H1 (cell line): ENCODE measurements around the gene PRSS12. TPM values are rescaled to one million over a fixed set of nuclear protein-coding genes. Genes with fewer than 3 reads are reported as not detected.

ENCODE experiments used
- CTCF ChIA-PET: fragments of 300-600 bp; sonication (Branson Sonifier 250); formaldehyde crosslinking; loops from one replicate; lab custom pipeline; 2021; ENCODE audit not compliant: partially characterized antibody; lab: Charles Lee
- POLR2A ChIA-PET: fragments of 300-600 bp; sonication (Branson Sonifier 250); formaldehyde crosslinking; loops from one replicate; lab custom pipeline; 2021; ENCODE audit warnings: inconsistent platforms; ENCODE audit not compliant: partially characterized antibody; lab: Charles Lee
- DNase-seq, 2 experiments: peaks; one replicate each; pipeline versions ENCODE4 v3.0.0 to v3.0.0-alpha.2; 2010 to 2022; ENCODE audit warnings: low spot score in 2 of 2, low read depth in 1 of 2, mixed read lengths in 1 of 2
- FAIRE-seq: peaks from 2 replicates; lab custom pipeline; 2011; peaks lifted over from hg19 to GRCh38; lab: Jason Lieb, UNC
- H2AFZ ChIP-seq: 2 replicates; pipeline ENCODE4 v1.8.1; 2012; ENCODE audit warnings: low read length, inconsistent platforms
- H2AK5ac ChIP-seq: 2 replicates; pipeline ENCODE4 v1.6.1; 2013; ENCODE audit warnings: low read depth, low read length
- H2BK120ac ChIP-seq: replicated peaks from 2 replicates; pipeline ENCODE3; 2013; ENCODE audit warnings: low read depth, low read length, inconsistent platforms
- H2BK12ac ChIP-seq: 2 replicates; pipeline ENCODE4 v1.6.1; 2013; ENCODE audit warnings: low read depth, low read length
- H2BK15ac ChIP-seq: 2 replicates; pipeline ENCODE4 v1.6.1; 2013; ENCODE audit warnings: low read length
- H2BK20ac ChIP-seq: 2 replicates; pipeline ENCODE4 v1.6.1; 2013; ENCODE audit warnings: low read length
- H2BK5ac ChIP-seq: 2 replicates; pipeline ENCODE4 v1.6.1; 2013; ENCODE audit warnings: low read depth, low read length
- H3K14ac ChIP-seq: 2 replicates; pipeline ENCODE4 v1.6.1; 2013; ENCODE audit warnings: inconsistent platforms; ENCODE audit not compliant: insufficient read length
- H3K18ac ChIP-seq: 2 replicates; pipeline ENCODE4 v1.6.1; 2013; ENCODE audit warnings: low read length; ENCODE audit errors: extremely low read depth
- H3K23ac ChIP-seq: 2 replicates; pipeline ENCODE4 v1.6.1; 2013; ENCODE audit warnings: inconsistent platforms; ENCODE audit not compliant: insufficient read length
- H3K23me2 ChIP-seq: 2 replicates; pipeline ENCODE4 v1.6.1; 2013; ENCODE audit warnings: low read depth, low read length
- H3K27ac ChIP-seq: 2 replicates; pipeline ENCODE4 v1.6.1; 2011; ENCODE audit warnings: low read depth, low read length, inconsistent platforms
- H3K27me3 ChIP-seq, 4 experiments: replicated peaks in 1 of 4; 1 replicate in 1 of 4; 2 replicates in 3 of 4; pipeline versions ENCODE4 v1.6.1 to v1.8.1; 2011 to 2013; ENCODE audit warnings: low read length in 3 of 4, mild to moderate bottlenecking in 3 of 4, inconsistent platforms in 2 of 4, mixed read lengths in 2 of 4, moderate library complexity in 1 of 4; ENCODE audit not compliant: control insufficient read depth in 3 of 4, insufficient read depth in 3 of 4; ENCODE audit errors: extremely low read depth in 1 of 4
- H3K36me3 ChIP-seq, 4 experiments: 2 replicates each; pipeline versions ENCODE4 v1.6.1 to v1.8.1; 2011 to 2013; ENCODE audit warnings: mild to moderate bottlenecking in 4 of 4, low read length in 3 of 4, moderate library complexity in 2 of 4, control low read depth in 1 of 4, inconsistent platforms in 1 of 4; ENCODE audit not compliant: insufficient read depth in 4 of 4, control insufficient read depth in 2 of 4
- H3K4ac ChIP-seq: replicated peaks from 2 replicates; pipeline ENCODE3; 2013; ENCODE audit warnings: low read length, low read depth, mixed read lengths, inconsistent platforms; ENCODE audit not compliant: insufficient read length
- H3K4me1 ChIP-seq, 4 experiments: replicated peaks in 1 of 4; 1 replicate in 1 of 4; 2 replicates in 3 of 4; pipeline versions ENCODE4 v1.6.1 to v1.8.1; 2011 to 2013; ENCODE audit warnings: low read length in 3 of 4, inconsistent platforms in 2 of 4, mixed read lengths in 1 of 4; ENCODE audit not compliant: insufficient read depth in 4 of 4, control insufficient read depth in 3 of 4
- H3K4me2 ChIP-seq, 2 experiments: 2 replicates each; pipeline versions ENCODE4 v1.6.1 to v1.8.1; 2011 to 2013; ENCODE audit warnings: low read depth in 2 of 2, low read length in 2 of 2, control low read depth in 1 of 2, inconsistent platforms in 1 of 2, mild to moderate bottlenecking in 1 of 2; ENCODE audit not compliant: insufficient read depth in 1 of 2
- H3K4me3 ChIP-seq, 4 experiments: fragments of 200-600, 300-600 bp in 1 of 4; sonication (generic), shearing (Covaris generic), sonication (Bioruptor Twin) in 1 of 4; 2 replicates each; pipeline versions ENCODE4 v1.5.1 to v1.8.1; 2011 to 2016; ENCODE audit warnings: low read length in 4 of 4, low read depth in 3 of 4, control low read depth in 2 of 4, inconsistent platforms in 2 of 4, mild to moderate bottlenecking in 2 of 4, mixed read lengths in 1 of 4, moderate library complexity in 1 of 4; ENCODE audit not compliant: insufficient read depth in 2 of 4; ENCODE audit errors: extremely low read depth in 1 of 4
- H3K56ac ChIP-seq: replicated peaks from 2 replicates; pipeline ENCODE3; 2013; ENCODE audit warnings: low read depth, mild to moderate bottlenecking, mixed read lengths, low read length, inconsistent platforms; ENCODE audit not compliant: insufficient read length
- H3K79me1 ChIP-seq: 2 replicates; pipeline ENCODE4 v1.6.1; 2013; ENCODE audit warnings: low read depth, low read length, control low read depth
- H3K79me2 ChIP-seq, 2 experiments: 2 replicates each; pipeline versions ENCODE4 v1.6.1 to v1.8.1; 2012 to 2013; ENCODE audit warnings: low read length in 2 of 2, mild to moderate bottlenecking in 2 of 2, inconsistent platforms in 1 of 2; ENCODE audit not compliant: insufficient read depth in 2 of 2, control insufficient read depth in 1 of 2
- H3K9ac ChIP-seq, 4 experiments: replicated peaks in 1 of 4; 1 replicate in 1 of 4; 2 replicates in 3 of 4; pipeline versions ENCODE4 v1.6.1 to v1.8.1; 2011 to 2013; ENCODE audit warnings: low read depth in 3 of 4, low read length in 3 of 4, control low read depth in 2 of 4, mild to moderate bottlenecking in 2 of 4, moderate library complexity in 2 of 4, inconsistent platforms in 1 of 4; ENCODE audit errors: extremely low read depth in 1 of 4
- H3K9me3 ChIP-seq, 2 experiments: 2 replicates each; pipeline versions ENCODE4 v1.6.1 to v1.8.1; 2012 to 2013; ENCODE audit warnings: mild to moderate bottlenecking in 2 of 2, moderate library complexity in 2 of 2, control low read depth in 1 of 2, inconsistent platforms in 1 of 2, low read depth in 1 of 2, low read length in 1 of 2, mixed read lengths in 1 of 2; ENCODE audit not compliant: insufficient read depth in 2 of 2
- H4K20me1 ChIP-seq, 2 experiments: replicated peaks in 1 of 2; 2 replicates each; pipeline versions ENCODE3 to v1.8.1; 2011 to 2013; ENCODE audit warnings: inconsistent platforms in 2 of 2, low read length in 2 of 2, mild to moderate bottlenecking in 1 of 2; ENCODE audit not compliant: insufficient read depth in 2 of 2, control insufficient read depth in 1 of 2
- H4K5ac ChIP-seq: 2 replicates; pipeline ENCODE4 v1.6.1; 2013; ENCODE audit warnings: low read length, low read depth, mixed read lengths, inconsistent platforms; ENCODE audit not compliant: insufficient read length
- H4K8ac ChIP-seq: 2 replicates; pipeline ENCODE4 v1.8.0; 2013; ENCODE audit warnings: mild to moderate bottlenecking, moderate library complexity, low read length, inconsistent platforms; ENCODE audit not compliant: insufficient read depth; ENCODE audit errors: extremely low read depth
- H4K91ac ChIP-seq: replicated peaks from 2 replicates; pipeline ENCODE3; 2013; ENCODE audit warnings: low read length, mixed read lengths, inconsistent platforms; ENCODE audit not compliant: insufficient read length
- BACH1 ChIP-seq: IDR thresholded peaks from 2 replicates; pipeline ENCODE4 v1.6.1; 2012; ENCODE audit warnings: low read length, improper control_type of control experiment
- CEBPB ChIP-seq: IDR thresholded peaks from 2 replicates; pipeline ENCODE4 v1.6.1; 2012; ENCODE audit warnings: low read depth, low read length
- CHD1 ChIP-seq: IDR thresholded peaks from 2 replicates; pipeline ENCODE4 v1.6.1; 2012; ENCODE audit warnings: low read depth, low read length, improper control_type of control experiment
- CHD2 ChIP-seq: IDR thresholded peaks from 2 replicates; pipeline ENCODE4 v1.6.1; 2012; ENCODE audit warnings: low read length, improper control_type of control experiment
- CREB1 ChIP-seq: IDR thresholded peaks from 2 replicates; pipeline ENCODE4 v1.6.1; 2012; ENCODE audit warnings: inconsistent platforms
- CTBP2 ChIP-seq: IDR thresholded peaks from 2 replicates; pipeline ENCODE4 v1.7.0; 2011; ENCODE audit warnings: borderline replicate concordance, mild to moderate bottlenecking, moderate library complexity, mixed read lengths, low read length; ENCODE audit not compliant: insufficient read depth, insufficient read length
- HDAC6 ChIP-seq: IDR thresholded peaks from one replicate; pipeline ENCODE4 v1.7.1; 2012; ENCODE audit warnings: low read depth, mild to moderate bottlenecking, inconsistent platforms, low read length, moderate library complexity
- JUN ChIP-seq: IDR thresholded peaks from 2 replicates; pipeline ENCODE4 v1.6.1; 2011; ENCODE audit warnings: low read depth, mild to moderate bottlenecking, improper control_type of control experiment, low read length
- PHF8 ChIP-seq: fragments of 200-600 bp; sonication (generic); conservative IDR thresholded peaks from 2 replicates; pipeline ENCODE4 v1.7.1; 2012; ENCODE audit warnings: low read depth, mild to moderate bottlenecking, inconsistent platforms, low read length, moderate library complexity
- SIN3A ChIP-seq, 2 experiments: IDR thresholded peaks in 1 of 2; conservative IDR thresholded peaks in 1 of 2; 2 replicates each; pipeline ENCODE4 v1.6.1; 2011 to 2012; ENCODE audit warnings: low read length in 2 of 2, improper control_type of control experiment in 1 of 2, low read depth in 1 of 2, mild to moderate bottlenecking in 1 of 2
- SP4 ChIP-seq: IDR thresholded peaks from 2 replicates; pipeline ENCODE4 v1.6.1; 2012; ENCODE audit warnings: low read length, inconsistent platforms
- TAF7 ChIP-seq: optimal IDR thresholded peaks from 2 replicates; pipeline ENCODE3; 2011; ENCODE audit warnings: low read depth, mild to moderate bottlenecking, inconsistent platforms, low read length, moderate library complexity, borderline replicate concordance
- TBP ChIP-seq: IDR thresholded peaks from 2 replicates; pipeline ENCODE4 v1.6.1; 2011; ENCODE audit warnings: low read depth, low read length, improper control_type of control experiment
- TEAD4 ChIP-seq: IDR thresholded peaks from 2 replicates; pipeline ENCODE4 v1.6.1; 2012; ENCODE audit warnings: low read depth, low read length, inconsistent platforms, mixed read lengths
- WGBS, 2 experiments: shearing (Covaris generic) in 1 of 2; methylation state at CpG; one replicate each; pipeline versions ENCODE4 v1.1.6 to v1.1.7; 2013 to 2015; ENCODE audit warnings: low lambda C conversion rate in 2 of 2, mixed read lengths in 2 of 2, inconsistent platforms in 1 of 2, low coverage in 1 of 2, missing lambda C conversion rate in 1 of 2; ENCODE audit not compliant: insufficient replicate concordance in 2 of 2, insufficient coverage in 1 of 2, insufficient read length in 1 of 2; ENCODE audit errors: extremely low coverage in 1 of 2, missing lambda C conversion rate in 1 of 2; 5-methylcytosine and 5-hydroxymethylcytosine counted together
- polyA plus RNA-seq, 7 experiments: library from polyadenylated mRNA; depleted of rRNA in 3 of 7; stranded (reverse) in 5 of 7; unstranded in 2 of 7; fragments of >200 nt in 5 of 7; fragments of 200-250 nt in 2 of 7; gene quantifications; 1 replicate in 5 of 7; 2 replicates in 1 of 7; 4 replicates in 1 of 7; pipeline versions ENCODE4 v1.2.1 to v1.2.3, GENCODE V29; 2011 to 2013; ENCODE audit warnings: missing spikeins in 2 of 7, mixed read lengths in 2 of 7
- total RNA-seq: library from RNA; stranded (reverse); fragmentation: NEBNext Ultra II Directional; extraction: Animal tissue kit (Norgen Biotek cat#: 25700); gene quantifications from 2 replicates; pipeline ENCODE4 v1.2.1, GENCODE V29; 2021

PRSS12 gene
- total and polyA plus RNA-seq, 2 of the 8 experiments (the other 6 are each of a cell fraction or from before 2014, with no cell fraction given): 2.6 to 9.3 TPM

GRCh38 chr4:118322831-118323502 lies 29.8 kb downstream of the PRSS12 start:
- no peak overlapping the region for H2AFZ ChIP-seq
- no peak overlapping the region for H3K23ac ChIP-seq
- H3K14ac ChIP-seq: no peak overlapping the region
- H3K36me3 ChIP-seq: no peaks in the 10 kb centered on the region
- no peak overlapping the region for H2BK5ac ChIP-seq
- no peak overlapping the region for H4K91ac ChIP-seq
- H3K27me3 ChIP-seq: no peaks in the 10 kb centered on the region
- no peak overlapping the region for H3K18ac ChIP-seq
- no peak overlapping the region for H4K5ac ChIP-seq
- DNase-seq (no peak), FAIRE-seq (no peak)
- H3K79me1 ChIP-seq: no peaks in the 10 kb centered on the region
- H3K23me2 ChIP-seq: no peaks in the 10 kb centered on the region
- no peak overlapping the region for H3K9ac ChIP-seq
- H3K4me1 ChIP-seq: peaks cover 0 to 2% (median 0%) of the 10 kb centered on the region in 4 experiments; a peak in 1 of 7 replicates
- H3K4me3 ChIP-seq: no peak overlapping the region
- no peak overlapping the region for H3K56ac ChIP-seq
- no peak overlapping the region for H2BK15ac ChIP-seq
- H3K4ac ChIP-seq: no peak overlapping the region
- H2AK5ac ChIP-seq: no peak overlapping the region
- H3K9me3 ChIP-seq: no peaks in the 10 kb centered on the region
- H4K20me1 ChIP-seq: no peaks in the 10 kb centered on the region
- CTCF ChIA-PET: interaction anchor here (1.1 to 2.1 kb wide), 2 partner anchors 16 to 30 kb away, joined by 3 to 4 read pairs; partner anchors contain the start of gene PRSS12
- H2BK12ac ChIP-seq: no peak overlapping the region
- no peak overlapping the region for H4K8ac ChIP-seq
- POLR2A ChIA-PET: no interaction called here
- TF ChIP-seq TAF7 (no peak), TBP (no peak), HDAC6 (no peak), CREB1 (no peak), PHF8 (no peak), CHD2 (no peak), SIN3A (conservative IDR thresholded peaks at IDR 0.05 in 1 of 2, IDR thresholded peaks at IDR 0.05 in 1 of 2; ENCODE audit: low read depth in 1 of 2, low read length in 2 of 2) (no peak), TEAD4 (no peak), CHD1 (no peak), SP4 (no peak), CEBPB (no peak), CTBP2 (no peak), JUN (no peak), BACH1 (no peak)
- no peak overlapping the region for H2BK20ac ChIP-seq
- no peak overlapping the region for H2BK120ac ChIP-seq
- H3K27ac ChIP-seq: no peak overlapping the region
- 90% methylated on average over 5 of the region's 5 CpGs; no CpG with 5 or more reads in 1 of the 2 experiments for WGBS, 2 experiments
- H3K4me2 ChIP-seq: no peak overlapping the region
- H3K79me2 ChIP-seq: no peaks in the 10 kb centered on the region
